Kidney tubule cell (primary cell): ENCODE measurements around the gene ITPR1.
A peak's percentile ranks its signal among the peaks of the same experiment; 100 is the strongest.

Source experiments
- DNase-seq: peaks from one replicate; pipeline ENCODE4 v3.0.0-alpha.2; 2018; ENCODE audit warnings: low spot score

ITPR1 gene

DNA sequence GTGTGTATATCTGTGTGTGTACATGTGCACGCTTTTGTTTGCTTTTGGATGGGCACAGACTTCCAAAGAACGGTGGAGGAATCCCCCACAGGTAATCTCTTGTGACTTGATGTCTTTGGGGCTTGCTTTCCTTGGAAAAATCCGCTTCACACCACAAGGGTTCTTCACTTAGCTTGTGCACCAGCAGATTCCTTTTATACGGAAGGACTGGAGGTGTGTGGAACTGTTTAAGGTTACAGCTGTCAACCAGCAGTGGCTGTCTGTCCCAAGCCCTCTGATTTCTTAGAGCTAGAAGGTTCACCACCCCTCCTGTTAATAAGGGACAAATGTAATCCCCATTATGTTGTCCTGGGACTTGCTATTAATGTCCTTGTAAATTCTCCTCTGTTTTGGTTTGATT lies 193.5 kb downstream of the ITPR1 start:
- DNase-seq: no peak

DNA sequence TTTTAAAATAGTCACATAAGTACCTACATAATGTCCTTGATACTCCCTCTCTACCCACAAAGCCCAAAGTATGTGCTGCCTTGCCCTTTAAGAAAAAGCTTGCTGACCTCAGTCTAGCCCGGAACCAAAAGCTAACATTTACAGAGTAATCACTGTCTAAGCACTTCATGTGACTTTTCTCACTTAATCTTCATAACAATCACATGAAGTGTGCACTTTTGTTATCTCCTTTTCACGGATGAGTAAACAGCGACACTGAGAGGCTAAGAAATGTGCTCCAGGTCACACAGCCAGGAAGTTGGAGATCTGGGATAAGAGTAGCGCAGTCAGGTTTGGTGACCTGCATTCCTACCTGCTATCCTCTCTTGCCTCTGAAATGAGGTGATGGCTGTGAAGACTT lies 194.0 kb downstream of the ITPR1 start:
- peak; percentile 46 for DNase-seq

DNA sequence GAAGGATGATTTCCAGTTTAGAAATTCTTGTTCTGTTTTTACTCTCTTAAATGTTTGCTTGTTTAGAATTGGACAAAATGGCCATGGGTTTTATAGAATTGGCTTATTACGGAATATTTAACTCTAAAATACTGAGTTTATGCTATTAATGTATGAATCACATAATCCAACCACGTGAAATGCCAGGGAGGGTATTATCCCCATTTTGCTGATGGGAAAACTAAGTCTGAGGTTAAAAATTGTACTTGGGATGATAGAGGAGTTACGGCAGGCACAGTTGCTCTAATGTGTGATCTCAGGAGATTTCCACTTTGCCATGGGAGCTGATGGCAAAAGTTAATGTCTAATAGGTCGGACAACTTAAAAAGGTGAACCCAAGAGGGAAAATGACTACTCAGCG lies 194.4 kb downstream of the ITPR1 start:
- DNase-seq: no peak

DNA sequence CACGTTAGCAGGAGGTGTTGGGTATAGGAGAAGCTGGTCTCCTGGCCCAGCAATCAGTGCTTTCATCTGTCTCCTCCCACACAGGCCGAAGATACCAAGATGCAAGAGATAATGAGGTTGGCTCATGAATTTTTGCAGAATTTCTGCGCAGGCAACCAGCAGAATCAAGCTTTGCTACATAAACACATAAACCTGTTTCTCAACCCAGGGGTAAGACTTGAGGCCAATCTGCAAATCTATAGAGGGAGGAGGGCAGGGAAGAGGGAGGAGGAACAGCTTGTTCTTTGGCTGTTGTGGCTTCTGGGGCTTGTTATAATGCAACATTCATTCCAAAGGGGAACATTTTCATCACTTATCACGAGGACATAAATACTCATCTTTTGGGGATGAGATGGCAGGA lies 195.3 kb downstream of the ITPR1 start:
- DNase-seq: no peak

DNA sequence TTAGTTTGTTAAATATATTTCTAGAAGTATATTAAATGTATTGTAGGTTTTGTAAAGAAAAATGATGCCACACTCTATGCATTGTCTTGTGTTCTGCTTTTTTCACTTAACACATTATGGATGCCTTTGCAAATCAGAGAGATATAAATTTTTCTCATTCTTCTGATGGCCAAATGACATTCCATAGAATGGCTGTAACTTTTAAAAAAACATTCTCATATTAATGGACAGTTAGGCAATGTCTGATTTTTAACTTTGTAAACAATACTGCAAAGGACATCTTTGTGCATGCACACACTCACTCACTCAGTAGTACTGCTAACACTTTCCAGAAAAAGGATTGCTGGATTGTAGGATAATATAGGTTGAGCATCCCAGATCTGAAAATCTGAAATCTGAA lies 195.9 kb downstream of the ITPR1 start:
- no peak for DNase-seq

DNA sequence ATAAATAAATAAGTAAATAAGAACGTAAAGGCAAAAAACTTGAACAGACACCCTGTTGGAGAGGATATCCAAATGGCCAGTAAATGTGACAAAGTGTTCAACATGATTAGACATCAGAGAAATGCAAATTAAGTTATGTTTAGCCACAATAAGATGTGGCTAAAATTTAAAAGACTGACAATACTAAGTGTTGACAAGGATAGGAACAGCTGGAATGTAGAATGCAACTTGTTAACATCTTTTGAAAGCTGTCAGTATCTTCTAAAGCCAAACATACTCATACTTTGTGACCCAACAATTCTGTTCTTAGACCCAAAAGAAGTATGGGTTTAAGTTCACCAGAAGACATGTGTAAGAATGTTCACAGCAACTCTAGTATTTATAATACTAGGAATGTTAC lies 197.1 kb downstream of the ITPR1 start:
- no peak for DNase-seq

DNA sequence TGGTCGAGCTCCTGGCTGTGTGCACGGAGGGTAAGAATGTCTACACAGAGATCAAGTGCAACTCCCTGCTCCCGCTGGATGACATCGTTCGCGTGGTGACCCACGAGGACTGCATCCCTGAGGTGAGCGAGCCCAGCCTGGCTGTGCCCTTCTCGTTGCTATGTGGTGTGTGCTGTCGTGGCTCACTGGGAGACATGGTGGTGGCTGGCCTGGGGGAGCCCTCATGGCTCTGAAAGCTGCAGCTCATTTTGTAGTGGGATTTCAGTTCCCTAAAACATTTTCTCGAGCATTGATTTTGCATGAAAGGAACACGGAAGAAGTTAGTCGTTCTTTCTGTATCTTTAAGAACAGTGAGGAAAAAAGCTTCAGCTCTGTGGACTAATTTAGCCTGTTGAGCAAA lies 200.5 kb downstream of the ITPR1 start:
- DNase-seq: no peak

DNA sequence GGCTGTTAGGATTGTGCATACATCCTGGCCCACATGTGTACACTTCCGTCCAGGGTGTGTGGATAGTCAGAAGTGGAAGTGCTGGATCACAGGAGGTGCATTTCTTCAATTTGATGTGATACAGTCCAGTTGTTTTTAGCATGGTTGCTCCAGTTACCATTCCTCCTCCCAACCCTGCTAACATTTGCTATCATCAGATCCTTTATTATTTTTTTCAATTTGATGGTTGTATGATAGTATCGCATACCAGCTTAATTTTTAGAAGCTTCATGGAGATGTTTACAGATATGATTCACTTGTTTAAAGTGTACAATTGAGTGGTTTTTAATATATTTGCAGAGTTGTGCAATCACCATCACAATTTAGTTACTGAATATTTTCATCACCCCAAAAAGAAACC lies 202.7 kb downstream of the ITPR1 start:
- no peak for DNase-seq

DNA sequence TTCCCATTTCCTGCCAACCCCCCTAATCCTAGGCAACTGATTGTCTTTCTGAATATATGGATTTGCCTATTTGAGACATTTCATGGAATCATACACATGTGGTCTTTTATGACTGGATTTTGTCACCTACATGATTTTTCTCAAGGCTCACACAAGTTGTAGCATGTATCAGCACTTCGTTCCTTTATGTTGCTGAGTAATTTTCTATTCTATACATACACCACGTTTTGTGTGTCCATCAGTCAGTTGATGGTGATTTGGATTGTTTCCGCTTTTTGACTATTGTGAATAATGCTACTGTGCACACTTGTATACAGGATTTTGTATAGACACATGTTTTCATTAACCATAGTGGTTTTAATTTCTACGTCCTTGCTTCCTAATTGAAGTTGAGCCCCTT lies 203.1 kb downstream of the ITPR1 start:
- no peak for DNase-seq

DNA sequence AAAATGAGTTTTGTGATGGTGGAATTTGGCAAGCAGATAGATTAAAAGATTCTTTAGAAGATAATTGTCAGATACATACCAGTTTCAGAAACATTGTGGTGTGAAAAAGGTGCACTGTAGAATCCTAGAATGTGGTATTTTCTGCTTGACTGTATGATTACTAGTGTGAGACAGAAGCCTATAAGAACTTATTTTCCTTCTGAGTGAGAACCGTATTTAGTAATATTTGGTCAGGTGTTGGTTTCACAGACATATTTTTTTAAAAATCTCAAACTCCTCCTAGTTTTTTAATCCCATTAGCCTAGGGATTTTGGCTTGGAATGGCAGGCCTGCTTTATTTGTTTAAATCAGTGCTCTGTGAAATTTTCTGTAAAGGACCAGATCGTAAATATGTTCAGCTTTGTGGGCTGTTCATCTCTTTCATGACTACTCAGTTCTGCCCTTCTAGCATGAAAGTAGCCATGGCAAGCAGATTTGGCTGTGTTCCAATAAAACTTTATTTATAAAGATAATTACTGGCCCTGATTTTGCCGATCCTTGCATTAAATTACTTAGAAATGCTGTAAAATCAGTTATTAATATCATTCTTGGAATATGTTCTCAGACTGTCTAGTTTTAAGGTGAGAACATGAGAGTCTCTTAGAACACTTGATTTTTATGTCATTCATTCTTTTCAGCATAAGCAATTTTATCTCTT lies 205.1 kb downstream of the ITPR1 start:
- no peak for DNase-seq

DNA sequence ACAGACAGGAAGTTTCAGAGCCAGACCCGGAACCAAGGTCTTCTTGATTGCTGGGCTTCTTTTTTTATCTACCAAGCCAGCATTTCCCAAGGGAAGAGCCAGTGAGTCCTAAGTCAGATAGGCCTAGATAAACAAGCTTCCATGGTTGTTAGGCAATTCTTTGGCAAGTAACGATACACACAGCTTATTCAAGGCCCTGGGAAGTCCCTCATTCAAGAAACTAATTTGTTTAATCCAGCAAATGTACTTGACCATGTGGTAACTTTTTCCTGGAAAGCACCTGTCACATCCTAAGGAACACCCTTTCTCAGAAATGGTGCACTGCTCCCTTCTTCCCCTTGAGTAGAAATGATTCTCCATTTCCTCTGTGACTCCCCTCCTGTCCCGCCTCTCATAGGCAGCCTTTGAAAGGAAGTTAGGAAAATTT lies 209.9 kb downstream of the ITPR1 start:
- no peak for DNase-seq

DNA sequence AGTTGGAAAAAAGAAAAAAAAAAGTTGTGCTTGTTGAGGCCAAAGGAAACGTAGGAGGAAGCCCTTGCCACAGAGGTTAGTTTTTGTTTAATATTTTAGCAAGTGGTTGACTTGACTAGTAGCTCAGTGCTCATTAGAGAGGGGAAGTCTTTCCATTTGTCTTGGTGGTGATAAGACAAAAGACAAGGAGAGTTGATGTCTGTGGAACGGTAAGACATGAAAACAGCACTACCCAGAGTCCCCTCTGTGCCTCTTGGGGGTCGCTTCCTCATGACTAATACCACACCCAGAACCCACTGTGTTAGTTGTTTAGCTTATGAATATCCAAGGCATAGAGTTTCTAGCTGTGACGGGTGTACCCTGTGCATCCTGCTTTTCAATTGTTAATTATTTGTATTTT lies 211.4 kb downstream of the ITPR1 start:
- DNase-seq: no peak

DNA sequence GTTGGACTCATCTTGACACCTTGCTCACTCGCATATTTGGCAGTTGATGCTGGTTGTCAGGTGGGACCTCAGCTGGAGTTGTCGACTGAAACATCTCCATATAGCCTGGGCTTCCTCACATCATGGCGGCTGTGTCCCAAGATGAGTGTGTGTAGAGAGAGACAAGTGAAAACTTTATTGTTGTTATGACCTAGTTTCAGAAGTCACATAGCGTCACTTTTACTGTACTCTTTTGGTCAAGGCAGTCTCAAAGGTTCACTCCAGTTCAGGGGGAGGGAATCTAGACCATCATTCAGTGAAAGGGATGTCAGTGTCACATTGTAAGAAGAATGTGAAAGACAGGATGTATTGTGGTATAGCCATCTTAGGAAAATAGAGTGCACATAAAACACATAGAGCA lies 214.2 kb downstream of the ITPR1 start:
- no peak for DNase-seq

DNA sequence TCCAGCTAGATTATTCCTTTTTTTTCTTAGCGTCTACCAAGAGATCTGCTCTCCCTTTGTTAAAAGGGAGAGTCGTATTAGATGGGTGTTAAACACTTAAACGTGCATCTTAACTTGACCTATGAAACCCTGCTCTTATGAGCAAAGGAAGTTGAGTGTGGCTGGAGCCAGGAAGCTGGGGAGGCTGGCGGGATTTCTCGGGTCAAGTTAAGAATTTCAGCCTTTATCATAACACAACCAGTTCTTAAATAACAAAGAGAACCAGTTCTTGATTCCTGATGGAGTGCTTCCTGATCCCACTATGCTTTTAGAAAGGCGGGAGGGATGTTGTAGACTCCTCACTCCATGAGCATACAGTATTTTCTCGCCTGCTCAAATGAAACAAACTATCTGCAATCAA lies 215.1 kb downstream of the ITPR1 start:
- no peak for DNase-seq

DNA sequence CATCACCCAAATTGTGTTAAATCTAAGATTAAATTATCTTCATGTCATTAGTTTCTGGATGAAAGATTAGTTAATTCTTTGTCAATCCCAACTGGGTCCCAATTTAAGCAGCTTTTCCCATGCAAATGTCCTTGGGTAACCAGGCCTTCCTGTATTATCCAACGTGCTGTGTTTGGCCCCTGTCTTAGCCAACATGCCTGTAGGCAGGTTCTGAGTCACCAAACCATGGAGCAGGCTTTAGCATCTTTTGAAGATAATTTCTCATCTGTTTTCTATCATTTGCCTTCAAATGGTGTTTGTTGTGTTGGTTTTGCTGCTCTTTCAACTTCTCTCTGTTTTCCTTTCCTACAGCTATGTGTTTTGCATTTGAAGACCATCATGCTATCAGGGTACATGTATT lies 216.2 kb downstream of the ITPR1 start:
- no peak for DNase-seq

DNA sequence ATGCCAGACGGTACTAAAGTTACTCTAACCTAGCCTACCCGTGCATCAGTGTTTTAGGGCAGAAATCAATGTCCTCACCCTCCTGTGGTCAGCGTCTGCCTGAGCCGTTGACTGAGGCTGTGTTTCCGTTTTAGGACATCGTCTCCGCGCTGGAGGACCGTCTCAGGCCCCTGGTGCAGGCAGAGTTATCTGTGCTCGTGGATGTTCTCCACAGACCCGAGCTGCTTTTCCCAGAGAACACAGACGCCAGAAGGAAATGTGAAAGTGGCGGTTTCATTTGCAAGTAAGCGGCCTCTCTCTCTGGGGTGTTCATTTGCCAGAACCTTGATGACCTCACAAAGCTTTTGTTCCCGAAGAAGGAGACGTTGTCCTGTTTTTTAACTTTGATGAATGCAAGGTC lies 217.0 kb downstream of the ITPR1 start:
- no peak for DNase-seq

DNA sequence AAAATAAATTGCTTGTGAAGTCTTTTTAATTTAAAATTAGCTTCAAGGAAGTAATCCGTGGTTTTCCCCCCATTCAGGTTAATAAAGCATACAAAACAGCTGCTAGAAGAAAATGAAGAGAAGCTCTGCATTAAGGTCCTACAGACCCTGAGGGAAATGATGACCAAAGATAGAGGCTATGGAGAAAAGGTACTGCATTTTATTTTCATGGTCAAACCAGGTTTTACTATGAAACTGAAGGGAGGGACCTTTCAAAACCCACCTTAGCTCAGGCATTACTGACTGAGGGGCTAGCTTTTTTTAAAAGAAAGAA lies 218.5 kb downstream of the ITPR1 start:
- no peak for DNase-seq

DNA sequence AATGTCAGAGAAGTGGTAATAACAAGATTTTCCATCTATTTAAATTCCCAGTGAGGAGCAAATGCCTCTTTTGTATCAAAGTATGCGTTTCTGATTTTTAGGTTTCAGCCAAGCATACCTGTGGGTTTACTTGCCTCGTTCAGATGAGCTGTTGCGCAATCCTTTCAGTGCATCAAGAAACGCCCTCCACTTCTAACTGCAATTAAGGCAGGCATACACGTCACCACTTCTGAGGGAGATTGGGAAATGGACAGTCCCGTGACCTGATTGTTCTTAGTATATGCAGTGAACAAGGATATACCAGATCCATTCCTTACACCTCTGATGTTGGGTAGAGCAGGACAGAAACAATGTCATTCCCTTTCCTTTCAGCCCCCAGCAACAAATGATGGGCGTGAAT lies 219.0 kb downstream of the ITPR1 start:
- DNase-seq: peak; percentile 84

DNA sequence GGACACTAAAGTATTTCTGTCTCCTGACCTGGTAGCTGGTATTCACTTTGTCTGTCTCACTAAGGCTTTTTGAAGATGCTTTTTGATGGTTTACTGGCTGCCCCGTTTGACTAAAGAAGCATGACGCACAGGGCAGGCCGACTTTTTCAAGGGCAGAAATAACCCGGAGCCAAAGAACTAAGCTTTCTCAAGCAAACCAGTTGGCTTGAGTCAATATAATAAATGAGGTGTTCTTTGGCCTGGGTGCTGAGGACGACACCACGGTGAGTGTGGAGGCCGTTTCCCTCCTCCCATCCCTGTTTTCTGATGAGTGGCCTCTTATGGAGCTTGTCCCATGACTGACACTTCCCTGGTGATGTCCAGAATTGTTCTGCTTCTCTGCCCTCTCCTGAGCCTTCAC lies 220.9 kb downstream of the ITPR1 start:
- DNase-seq: no peak

DNA sequence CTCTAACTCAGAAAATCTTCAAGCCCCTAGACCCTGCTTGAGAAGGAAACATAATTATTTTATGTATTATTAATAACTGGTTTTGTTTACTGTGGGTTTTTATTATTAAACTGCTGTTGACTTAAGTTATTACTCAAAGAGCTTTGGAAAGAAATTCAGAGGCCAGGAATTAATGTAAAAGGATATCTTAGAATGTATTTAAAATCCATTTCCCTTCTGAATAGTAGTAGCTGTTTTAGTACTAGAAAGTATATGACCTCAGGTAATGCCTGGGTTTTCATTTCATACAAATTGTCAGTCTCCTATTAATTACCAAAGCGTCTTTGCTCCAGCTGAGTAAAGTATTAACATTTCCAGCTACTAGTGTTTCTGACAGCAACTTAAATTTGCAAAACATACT lies 223.1 kb downstream of the ITPR1 start:
- no peak for DNase-seq

DNA sequence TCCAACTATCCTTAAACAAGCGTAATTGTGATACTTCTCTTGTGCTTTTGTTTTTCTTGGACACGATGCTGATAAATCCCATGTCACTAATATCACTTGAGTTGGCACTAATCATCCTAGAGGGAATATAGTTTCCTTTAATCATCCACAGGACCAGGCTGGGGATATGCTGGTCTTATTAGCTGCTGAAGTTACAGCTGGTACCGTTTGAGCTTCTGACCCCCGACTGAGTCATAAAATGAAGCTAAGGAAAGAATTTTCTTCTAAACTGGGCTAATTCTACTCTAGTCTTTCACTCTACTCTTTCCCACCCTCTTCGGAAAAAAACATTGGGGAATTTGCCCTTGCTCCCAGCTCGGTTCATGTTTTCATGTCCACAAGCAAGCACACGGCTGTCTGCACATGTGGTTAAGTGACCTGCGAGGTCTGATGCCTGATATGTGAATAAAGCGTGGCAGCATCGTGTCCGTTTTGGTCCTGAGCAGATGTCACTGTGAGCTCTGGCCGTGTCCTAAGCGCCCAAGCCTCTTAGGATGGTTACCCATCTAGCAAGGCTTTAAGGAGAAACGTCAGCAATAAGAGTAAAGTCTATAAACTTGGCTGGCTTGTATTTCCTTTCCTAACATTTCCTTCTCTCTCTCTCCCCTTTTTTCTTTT lies 223.7 kb downstream of the ITPR1 start:
- no peak for DNase-seq

DNA sequence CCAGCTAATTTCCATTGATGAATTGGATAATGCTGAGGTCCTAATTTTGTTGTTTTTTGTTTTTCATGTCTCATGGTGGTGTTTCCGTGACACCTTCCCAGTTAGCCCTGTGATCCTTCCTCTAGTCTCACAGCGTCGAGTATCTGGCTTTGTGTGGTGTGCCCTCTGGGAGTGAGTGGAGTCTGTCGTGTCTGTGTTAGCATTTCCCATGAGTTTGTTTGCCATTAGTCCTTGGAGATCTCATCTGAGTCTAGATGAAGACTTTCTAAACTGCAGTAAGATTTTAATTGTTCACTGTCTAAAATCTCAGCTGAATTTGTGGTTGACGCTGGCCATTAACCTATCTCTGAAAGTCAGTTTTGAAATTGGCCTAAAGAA lies 224.2 kb downstream of the ITPR1 start:
- DNase-seq: no peak

DNA sequence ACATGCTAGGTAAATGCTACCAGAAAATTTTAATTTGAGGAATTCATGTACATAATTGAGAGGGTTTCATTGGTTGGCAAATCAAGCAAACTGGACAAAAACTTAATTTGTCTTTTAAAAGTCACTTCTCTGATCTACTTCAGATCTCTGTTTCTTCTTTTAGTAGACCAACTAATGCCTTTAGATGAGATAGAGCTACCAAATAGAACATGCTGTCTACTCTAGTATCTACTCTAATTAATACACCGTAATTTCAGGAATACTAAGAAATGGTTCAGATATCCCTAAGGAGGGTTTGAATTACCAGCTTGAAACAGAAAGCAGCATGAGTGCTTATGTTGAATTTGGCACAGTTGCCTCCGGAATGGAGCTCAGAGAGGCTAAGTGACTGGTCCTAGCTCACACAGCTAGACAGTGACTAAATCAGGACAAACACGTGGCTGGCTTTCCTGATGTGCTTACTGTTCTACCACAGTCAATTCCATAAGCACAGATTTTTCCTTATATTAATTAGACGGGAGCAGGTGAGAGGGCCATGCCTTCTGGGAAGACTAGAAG lies 225.1 kb downstream of the ITPR1 start:
- peak; percentile 22 for DNase-seq

DNA sequence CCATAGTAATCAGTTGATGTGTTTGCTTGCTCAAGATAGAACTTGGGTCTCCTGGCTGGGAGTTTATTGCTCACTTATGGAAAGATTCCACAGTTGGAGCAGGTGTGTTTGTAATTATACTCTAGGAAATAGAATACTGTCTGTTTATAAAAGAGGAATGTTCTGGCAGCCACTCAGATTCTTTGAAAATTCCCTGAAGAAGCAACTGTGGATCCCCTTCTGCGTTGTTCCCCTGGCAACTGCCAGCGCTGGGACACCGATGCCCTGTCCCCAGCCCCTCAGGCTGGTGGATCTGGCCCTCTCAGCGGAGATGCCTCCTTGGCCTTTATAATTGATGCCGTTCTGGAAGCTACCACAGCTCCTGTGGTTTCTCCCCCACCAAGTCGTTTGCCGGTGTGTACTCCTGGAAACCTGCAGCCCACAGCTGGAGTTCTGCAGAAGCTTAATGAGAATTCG lies 225.9 kb downstream of the ITPR1 start:
- DNase-seq: peak; percentile 30
